GM19395 (cell line): ENCODE results near the gene MEIKIN.
"Not testable (repeated sequence)": the region's sequence is repeated elsewhere in the genome, so short reads cannot be mapped to it uniquely, and the experiment has no call there.

Experiments used
- ATAC-seq: cut with Tn5 transposase; IDR thresholded peaks from one replicate; pipeline ENCODE4 v1.9.1; 2021; ENCODE audit warnings: mild to moderate bottlenecking, moderate library complexity; ENCODE audit not compliant: unreplicated experiment

Gene MEIKIN

DNA sequence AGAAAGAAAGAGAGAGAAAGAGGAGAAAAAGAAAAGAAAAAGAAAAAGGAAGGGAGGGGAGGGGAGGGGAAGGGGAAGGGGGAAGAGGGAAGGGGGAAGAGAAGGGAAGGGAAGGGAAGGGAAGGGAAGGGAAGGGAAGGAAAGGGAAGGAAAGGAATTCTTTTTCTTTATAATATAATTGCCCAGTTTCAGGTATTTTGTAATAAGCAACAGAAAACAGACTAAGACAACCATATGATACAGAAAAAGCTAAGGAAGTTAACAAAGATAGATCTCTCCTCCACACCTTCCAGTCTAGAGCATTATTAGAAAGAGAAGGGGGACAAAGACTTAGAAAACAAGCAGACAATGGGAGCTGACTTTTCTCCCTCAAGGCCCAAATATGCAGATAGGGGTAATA is 31.0 kb downstream of the MEIKIN start:
- ATAC-seq: no peak

DNA sequence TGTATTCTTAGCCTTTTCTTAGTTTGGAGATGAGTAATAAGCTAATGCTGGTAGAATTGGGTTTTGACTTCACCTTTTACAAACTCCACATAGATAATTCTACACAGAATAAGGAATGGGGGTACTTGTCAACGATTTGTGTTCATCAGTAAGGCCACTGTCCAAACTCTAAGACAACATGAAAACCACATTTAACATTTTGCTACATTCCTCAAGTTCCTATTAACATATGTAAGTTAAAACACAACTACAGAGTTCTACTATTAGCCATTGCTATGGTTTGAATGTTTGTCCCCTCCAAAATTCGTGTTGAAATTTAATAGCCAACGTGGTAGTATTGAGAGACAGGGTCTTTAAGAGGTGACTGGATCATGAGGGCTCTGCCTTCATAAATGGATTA is 31.9 kb downstream of the MEIKIN start:
- no peak for ATAC-seq

DNA sequence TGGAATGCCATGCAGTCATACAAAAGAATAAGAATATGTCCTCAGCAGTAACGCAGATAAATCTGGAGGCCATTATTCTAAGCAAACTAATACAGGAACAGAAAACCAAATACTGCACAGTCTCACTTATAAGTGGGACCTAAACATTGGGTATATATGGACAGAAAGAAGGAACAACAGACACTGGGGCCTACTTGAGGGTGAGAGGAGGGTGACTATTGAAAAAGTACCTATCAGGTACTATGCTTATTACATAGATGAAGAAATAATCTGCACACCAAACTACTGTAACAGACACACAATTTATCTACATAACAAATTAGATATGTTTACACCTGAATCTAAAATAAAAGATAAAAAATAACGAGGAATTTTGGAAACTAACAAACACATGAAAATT is 38.8 kb downstream of the MEIKIN start:
- ATAC-seq: no peak

DNA sequence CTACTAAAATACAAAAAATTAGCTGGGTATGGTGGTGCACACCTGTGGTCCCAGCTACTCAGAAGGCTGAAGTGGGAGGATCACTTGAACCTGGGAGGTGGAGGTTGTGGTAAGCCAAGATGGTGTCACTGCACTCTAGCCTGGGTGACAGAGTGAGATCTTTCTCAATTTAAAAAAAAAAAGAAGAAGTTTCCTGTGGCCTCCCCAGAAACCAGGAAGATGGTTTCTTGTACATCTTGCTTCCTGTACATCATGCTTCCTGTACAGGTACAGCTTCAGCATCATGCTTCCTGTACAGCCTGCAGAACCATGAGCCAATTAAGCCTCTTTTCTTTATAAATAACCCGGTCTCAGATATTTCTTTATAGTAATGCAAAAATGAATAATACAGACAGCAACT is 43.2 kb downstream of the MEIKIN start:
- not testable (repeated sequence) for ATAC-seq

DNA sequence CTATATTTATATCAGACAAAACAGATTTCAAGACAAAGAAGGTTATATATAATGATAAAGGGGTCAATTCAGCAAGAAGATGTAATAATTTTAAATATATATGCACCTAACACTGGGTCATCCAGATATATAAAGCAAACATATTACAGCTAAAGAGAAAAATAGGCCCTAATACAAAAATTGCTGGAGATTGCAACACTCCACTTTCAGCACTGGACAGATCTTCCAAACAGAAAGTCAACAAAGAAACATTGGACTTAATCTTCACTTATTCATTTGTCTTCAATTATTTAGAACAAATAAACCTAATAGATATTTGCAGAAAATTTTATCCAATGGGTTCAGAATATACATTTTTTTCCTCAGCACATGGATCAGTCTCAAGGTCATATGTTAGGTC is 45.8 kb downstream of the MEIKIN start:
- no peak for ATAC-seq

DNA sequence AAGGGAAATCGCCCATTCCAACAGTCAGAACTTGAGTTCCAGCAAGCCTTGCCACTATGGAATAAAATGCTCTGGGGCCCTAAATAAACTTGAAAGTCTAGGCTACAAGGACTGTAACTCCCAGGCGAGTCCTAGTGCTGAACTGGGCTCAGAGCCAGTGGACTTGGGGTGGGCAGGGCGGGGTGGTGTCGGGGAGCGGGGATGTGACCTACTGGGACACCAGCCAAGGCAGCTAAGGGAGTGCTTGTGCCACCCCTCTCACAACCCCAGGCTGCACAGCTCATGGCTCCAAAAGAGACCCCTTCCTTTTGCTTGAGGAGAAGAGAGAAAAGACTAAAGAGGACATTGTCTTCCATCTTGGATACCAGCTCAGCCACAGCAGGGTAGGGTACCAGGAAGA is 61.5 kb downstream of the MEIKIN start:
- no peak for ATAC-seq

DNA sequence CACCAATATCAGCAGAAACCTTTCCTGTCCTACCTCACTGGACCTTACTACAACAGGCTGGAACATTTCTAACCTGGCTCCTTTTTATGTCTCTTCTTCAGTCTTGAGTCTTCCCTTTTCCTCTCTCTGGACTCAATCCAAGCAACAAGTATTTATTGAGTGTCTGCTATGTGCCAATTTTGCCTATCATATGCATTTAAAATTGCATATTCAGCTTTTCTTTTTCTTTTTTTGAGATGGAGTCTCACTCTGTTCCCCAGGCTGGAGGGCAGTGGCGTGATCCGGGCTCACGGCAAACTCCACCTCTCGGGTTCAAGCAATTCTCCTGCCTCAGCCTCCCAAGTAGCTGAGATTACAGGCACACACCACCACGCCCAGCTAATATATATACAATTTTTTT is 65.8 kb downstream of the MEIKIN start:
- no peak for ATAC-seq

DNA sequence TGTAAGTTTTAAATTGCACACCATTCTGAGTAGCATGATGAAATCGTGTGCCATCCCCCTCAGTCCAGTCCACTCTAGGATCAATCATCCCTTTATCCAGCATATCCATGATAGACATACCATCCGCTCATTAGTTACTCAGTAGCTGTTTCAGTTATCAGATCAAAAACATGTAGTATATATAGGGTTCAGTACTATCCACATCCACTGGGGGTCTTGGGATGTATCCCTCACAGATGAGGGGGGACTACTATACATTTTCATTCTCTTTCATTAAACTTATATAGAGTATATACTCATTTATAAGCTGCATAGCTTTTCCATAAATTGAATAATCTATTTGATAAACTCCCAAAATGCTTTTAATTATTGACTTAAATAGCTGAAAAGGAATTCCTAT is 67.6 kb downstream of the MEIKIN start:
- no peak for ATAC-seq

DNA sequence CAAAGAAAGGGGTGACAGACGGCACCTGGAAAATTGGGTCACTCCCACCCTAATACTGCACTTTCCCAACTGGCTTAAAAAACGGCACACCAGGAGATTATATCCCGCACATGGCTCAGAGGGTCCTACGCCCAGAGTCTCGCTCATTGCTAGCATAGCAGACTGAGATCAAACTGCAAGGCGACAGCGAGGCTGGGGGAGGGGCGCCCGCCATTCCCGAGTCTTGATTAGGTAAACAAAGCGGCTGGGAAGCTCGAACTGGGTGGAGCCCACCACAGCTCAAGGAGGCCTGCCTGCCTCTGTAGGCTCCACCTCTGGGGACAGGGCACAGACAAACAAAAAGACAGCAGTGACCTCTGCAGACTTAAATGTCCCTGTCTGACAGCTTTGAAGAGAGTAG is 74.2 kb downstream of the MEIKIN start:
- ATAC-seq: not testable (repeated sequence)

DNA sequence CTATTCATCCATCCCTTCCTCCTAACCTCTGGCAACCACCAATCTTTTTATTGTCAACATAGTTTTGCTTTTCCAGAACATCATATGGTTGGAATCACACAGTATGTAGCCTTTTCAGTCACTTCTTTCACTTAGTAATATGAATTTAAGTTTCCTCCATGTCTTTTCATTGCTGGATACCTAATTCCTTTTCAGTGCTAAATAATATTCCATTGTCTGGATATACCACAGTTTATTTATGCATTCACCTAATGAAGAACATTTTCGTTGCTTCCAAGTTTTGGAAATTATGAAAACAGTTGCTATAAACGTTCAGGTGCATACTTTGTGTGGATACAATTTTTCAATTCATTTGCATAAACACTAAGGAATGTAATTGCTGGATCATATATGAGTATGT is 77.9 kb downstream of the MEIKIN start:
- ATAC-seq: no peak

DNA sequence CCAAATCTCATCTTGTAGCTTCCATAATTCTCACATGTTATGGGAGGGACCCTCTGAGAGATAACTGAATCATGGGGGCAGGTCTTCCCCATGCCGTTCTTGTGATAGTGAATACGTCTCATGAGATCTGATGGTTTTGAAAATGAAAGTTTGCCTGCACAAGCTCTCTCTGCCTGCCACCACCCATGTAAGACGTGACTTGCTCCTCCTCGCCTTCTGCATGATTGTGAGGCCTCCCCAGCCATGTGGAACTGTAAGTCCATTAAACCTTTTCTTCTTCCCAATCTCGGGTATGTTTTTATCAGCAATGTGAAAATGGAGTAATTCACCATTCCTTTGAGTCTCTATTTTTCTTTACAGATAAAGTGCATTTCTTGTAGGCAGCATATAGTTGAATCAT is 81.8 kb downstream of the MEIKIN start:
- no peak for ATAC-seq

DNA sequence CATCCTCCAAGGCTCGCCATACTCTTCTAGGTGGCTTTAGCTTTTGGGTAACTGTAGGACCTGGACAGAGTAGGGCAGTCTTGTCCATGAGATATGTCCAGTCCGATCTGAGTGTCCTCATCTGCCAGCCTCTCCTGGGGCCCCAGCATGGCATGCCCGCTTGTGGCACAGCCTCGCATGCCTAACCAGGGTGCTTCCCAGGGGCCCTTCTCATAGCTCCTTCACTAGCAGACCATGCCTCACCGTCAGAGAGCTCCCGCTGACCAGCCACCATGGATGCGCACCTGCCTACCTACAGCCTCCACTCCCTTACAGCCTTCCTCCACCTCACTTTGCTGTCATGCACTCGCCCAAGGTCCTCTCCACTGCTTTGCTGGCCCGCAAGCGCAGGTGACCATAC is 88.1 kb downstream of the MEIKIN start:
- ATAC-seq: no peak

DNA sequence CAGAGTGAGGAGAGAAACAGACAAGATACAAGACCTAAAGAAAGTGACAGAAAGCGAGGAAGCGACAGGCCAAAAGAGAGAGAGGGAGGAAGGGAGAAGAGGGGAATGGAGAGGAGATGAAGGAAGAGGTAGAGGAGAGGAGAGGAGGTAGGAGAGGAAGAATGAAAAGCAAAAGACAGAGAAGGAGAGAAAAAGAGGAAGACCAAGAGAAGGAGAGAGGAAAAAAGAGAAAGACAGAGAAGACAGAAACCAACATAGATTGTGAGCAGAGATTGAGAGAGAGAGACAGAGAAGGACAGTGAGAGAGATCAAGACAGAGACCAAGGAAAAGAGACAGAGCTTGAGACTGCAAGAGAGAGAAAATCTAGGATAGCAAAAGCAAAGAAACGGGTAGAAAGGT is 90.0 kb downstream of the MEIKIN start:
- no peak for ATAC-seq

DNA sequence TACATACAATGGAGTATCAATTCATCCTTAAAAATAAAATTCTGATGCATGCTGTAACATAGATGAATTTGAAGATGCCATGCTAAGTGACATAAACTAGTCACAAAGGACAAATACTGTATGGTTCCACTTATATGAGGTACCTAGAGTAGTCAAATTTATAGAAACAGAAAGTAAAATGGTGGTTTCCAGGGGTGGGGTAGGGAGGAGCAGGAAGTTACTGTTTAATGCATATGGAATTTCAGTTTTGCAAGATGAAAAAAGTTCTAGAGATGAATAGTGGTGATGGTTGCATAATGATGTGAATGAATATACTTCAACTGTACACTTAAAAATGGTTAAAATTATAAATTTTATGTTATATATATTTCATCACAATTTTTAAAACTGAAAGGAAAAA is 91.3 kb downstream of the MEIKIN start:
- peak; percentile 89 for ATAC-seq

DNA sequence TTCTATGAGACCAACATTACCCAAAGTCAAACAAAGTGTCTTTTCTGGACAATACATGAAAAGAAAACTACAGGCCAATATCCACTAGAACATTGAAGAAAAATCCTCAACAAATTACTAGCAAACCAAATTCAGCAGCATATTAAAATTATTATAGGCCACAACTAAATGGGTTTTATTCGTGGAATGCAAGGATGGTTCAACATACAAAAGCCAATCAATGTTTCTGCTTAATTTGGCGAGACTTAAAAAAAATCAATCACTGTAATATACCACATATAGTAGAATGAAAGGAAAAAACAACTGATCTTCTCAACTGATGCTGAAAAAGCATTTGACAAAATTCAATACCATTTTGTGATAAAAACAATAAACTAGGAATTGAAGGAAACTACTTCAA is 96.8 kb downstream of the MEIKIN start:
- no peak for ATAC-seq

DNA sequence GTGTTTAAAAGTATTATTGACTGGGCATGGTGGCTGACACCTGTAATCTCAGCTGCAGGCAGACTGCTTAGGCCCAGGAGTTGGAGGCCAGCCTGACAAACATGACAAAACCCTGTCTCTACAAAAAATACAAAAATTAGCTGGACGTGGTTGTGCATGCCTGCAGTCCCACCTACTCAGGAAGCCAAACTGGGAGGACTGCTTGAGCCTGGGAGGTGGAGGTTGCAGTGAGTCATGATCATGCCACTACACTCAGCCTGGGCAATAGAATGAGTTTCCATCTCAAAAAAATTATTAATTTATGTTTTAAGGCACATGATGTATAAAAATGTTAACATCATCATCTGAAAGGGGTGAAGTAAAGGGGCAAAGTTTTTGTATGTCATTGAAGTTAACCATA is 98.9 kb downstream of the MEIKIN start:
- ATAC-seq: no peak

DNA sequence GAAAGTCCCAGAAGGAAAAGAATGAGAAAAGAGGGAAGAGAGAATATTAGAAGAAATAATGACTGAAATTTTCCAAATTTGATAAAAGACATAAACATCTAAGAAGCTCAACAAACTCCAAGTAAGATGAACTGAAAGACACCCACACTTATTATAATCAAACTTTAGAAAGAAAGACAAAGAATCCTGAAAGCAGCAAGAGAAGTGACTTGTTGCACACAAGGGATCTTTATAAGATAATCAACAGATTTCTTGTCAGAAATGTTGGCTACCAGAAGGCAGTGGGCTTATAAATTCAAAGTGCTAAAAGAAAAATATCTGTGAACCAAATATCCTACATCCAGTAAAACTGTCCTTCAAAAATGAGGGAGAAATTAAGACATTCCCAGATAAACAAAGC is 99.6 kb downstream of the MEIKIN start:
- no peak for ATAC-seq

DNA sequence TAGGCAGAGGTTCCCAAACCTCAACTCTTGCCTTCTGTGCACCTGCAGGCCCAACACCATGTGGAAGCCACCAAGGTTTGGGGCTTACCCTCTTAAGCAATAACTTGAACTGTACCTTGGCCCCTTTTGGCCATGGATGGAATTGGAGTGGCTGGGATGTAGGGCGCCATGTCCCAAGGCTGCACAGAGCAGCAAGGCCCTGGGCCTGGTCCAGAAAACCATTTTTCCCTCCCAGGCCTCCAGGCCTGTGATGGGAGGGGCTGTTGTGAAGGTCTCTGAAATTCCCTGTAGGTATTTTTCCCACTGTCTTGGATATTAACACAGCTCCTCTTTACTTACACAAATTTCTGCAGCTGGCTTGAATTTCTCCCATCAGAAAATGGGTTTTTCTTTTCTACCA is 102.5 kb downstream of the MEIKIN start:
- not testable (repeated sequence) for ATAC-seq

DNA sequence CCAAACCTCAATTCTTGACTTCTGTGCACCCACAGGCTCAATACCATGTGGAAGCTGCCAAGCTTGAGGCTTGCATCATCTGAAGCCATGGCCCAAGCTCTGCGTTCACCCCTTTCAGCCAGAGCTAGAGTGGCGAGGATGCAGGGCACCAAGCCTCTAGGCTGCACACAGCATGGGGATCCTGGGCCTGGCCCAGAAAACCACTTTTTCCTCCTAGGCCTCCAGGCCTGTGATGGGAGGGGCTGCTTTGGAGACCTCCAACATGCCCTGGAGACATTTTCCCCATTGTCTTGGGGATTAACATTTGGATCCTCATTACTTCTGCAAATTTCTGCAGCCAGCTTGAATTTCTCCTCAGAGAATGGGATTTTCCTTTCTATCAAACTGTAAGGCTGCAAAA is 112.8 kb downstream of the MEIKIN start:
- ATAC-seq: not testable (repeated sequence)

DNA sequence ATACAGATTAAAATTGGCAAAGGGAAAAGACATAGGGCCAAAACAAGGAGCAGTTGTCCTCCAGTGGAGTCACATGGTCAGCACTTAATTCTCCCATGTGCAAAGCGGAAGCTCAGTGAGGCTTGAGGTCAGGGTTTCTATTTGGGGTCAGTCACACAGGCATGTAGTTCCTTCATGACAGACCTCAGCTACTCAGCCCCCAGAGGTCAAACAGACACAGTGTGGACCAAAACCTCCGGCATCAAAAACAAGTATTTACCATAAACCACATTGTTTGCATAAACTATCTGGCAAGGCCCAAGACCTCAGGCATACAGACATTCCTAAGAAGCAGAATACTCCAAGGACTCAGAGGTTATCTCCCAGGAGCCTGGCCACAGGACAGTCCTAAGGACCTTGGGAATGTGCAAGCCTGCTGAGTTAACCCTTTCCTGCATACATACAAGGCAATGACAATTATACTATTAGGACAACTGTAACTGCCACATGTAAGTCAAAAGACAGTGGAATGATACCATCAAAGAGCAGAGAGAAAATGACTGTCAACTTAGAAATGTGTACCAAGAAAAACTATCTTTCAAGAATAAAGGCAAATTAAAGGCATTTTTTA is 120.0 kb downstream of the MEIKIN start:
- no peak for ATAC-seq

DNA sequence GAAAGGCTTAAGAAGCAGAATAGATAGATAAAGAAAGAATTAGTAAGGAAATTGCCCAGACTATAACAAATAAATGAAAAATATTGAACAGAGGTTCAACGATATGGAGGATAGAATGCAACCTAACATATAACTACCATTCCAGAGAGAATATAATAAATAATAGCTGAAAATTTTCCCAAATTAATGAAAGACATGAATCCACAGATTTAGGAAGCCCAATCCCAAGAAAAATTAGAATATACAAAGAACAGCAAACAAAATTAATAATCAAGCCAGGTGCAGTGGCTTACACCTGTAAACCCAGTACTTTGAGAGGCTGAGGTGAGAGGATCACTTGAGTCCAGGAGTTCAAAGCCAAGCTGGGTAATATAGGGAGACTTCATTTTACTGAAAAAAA is 120.8 kb downstream of the MEIKIN start:
- no peak for ATAC-seq

DNA sequence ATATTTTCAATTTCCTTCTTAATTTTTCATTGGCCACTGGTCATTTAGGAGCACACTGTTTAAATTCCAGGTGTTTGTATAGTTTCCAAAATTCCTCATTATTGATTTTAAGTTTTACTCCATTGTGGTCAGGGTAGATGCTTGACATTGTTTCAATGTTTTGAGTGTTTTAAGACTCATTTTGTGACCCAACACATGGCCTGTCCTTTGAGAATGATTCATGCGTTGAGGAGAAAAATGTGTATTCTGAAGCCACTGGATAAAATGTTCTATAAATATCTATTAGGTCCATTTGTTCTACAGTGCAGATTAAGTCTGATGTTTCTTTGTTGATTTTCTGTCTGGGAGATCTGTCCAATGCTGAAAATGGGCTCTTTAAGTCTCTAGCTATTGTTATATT is 124.2 kb downstream of the MEIKIN start:
- ATAC-seq: no peak

DNA sequence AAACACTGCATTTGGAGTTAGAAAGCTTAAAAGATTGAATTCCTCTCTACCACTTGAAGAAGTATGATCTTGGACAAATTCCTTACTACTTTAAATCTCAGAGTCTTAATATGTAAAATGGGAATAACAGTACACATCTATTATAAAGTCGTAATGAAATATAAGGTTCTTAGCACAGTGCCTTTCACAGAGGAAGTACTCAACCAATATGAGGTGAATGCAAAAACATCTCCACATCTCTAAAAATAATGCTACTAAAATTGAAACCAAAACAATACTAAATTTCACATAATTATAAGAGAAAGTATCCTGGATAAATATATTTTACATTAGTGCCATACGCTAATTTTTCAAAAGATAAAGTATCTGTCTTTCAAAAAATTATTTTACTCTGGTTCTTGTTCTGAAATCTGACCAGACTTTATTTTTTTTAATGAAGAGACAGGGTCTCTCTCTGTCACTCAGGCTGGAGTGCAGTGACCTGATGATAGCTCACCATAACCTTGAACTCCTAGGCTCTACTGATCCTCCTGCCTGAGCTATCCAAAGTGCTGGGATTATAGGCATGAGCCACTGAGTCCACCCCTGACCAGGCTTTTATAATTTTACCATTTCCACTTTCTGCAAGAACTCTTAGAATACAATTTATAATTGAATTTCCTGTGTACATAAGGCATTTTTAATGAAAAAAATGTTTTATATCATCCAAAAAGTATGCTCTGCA is 127.3 kb downstream of the MEIKIN start:
- ATAC-seq: no peak
